Measurements from ENCODE around the gene ASNSD1. TPM values are rescaled to one million over a fixed set of nuclear protein-coding genes. Genes with fewer than 3 reads are reported as not detected.

ASNSD1 gene
- total RNA-seq (46.3 TPM), polyA plus RNA-seq (10 to 100 TPM; 50.1 to 84.5 (median 61.6) TPM)

- no peaks in the 10 kb centered on the region for H3K9me3 Mint-ChIP-seq
- peak; percentile 93 to 95 for ATAC-seq (ENCODE audit: low read depth in 2 of 2)
- Histone ChIP-seq H3K27ac (ENCODE audit: insufficient read depth, low read length, poor library complexity, severe bottlenecking) (peak within 1 kb of the TSS; percentile 90), H3K4me1 (ENCODE audit: control insufficient read depth, insufficient read depth, low read length, poor library complexity, severe bottlenecking) (peaks cover 63% of the 10 kb centered on the region), H3K27me3 (ENCODE audit: control insufficient read depth, insufficient read depth, low read length) (no peaks in the 10 kb centered on the region), H3K4me3 (ENCODE audit: low read depth, low read length) (peak within 1 kb of the TSS; percentile 96), H3K36me3 (ENCODE audit: control insufficient read depth, insufficient read depth, low read length) (peaks cover 15% of the 10 kb centered on the region), H3K9me3 (ENCODE audit: control insufficient read depth in 2 of 2, low read length in 2 of 2) (no peaks in the 10 kb centered on the region)
- no peak within 1 kb of the TSS for H3K4me3 Mint-ChIP-seq
- peaks cover 18 to 48% (median 44%) of the 10 kb centered on the region in 4 donors for H3K4me1 Mint-ChIP-seq
- H3K36me3 Mint-ChIP-seq, result peaks cover 11% of the 10 kb centered on the region
- H3K27ac Mint-ChIP-seq, result peak within 1 kb of the TSS in 1 of 3 donors; percentile 87
- DNase-seq, result peak; percentile 99 to 100 (median 99)
- no peaks in the 10 kb centered on the region for H3K27me3 Mint-ChIP-seq
Observed at GRCh38 chr2:189661148-189661956, at the start of gene ASNSD1. Gene ASNSD1, plus strand, starts transcription at chr2:189661459. Its CDS starts 4,674 bp downstream, at chr2:189666133.

- Histone ChIP-seq H3K27ac (ENCODE audit: insufficient read depth, low read length, poor library complexity, severe bottlenecking) (no peak overlapping the region), H3K4me1 (ENCODE audit: control insufficient read depth, insufficient read depth, low read length, poor library complexity, severe bottlenecking) (no peaks in the 10 kb centered on the region), H3K4me3 (ENCODE audit: low read depth, low read length) (no peak overlapping the region), H3K36me3 (ENCODE audit: control insufficient read depth, insufficient read depth, low read length) (no peaks in the 10 kb centered on the region), H3K27me3 (ENCODE audit: control insufficient read depth, insufficient read depth, low read length) (peaks cover 3% of the 10 kb centered on the region), H3K9me3 (ENCODE audit: control insufficient read depth in 2 of 2, low read length in 2 of 2) (no peaks in the 10 kb centered on the region)
- Mint-ChIP-seq H3K4me3 (no peak overlapping the region), H3K27me3 (peaks cover 2% of the 10 kb centered on the region), H3K9me3 (peaks cover 0 to 3% (median 0%) of the 10 kb centered on the region in 7 donors), H3K36me3 (no peaks in the 10 kb centered on the region), H3K27ac (no peak overlapping the region), H3K4me1 (no peaks in the 10 kb centered on the region)
- ATAC-seq (ENCODE audit: low read depth in 2 of 2), result no peak
- no peak for DNase-seq
Observed at GRCh38 chr2:189613077-189613636, 48.1 kb upstream of the ASNSD1 start.

- H3K36me3 ChIP-seq (ENCODE audit: control insufficient read depth, insufficient read depth, low read length), result no peaks in the 10 kb centered on the region
- DNase-seq (no peak), ATAC-seq (ENCODE audit: low read depth in 2 of 2) (no peak)
- H3K27me3 ChIP-seq (ENCODE audit: control insufficient read depth, insufficient read depth, low read length), result peaks cover 3% of the 10 kb centered on the region
- no peaks in the 10 kb centered on the region for H3K9me3 ChIP-seq (ENCODE audit: control insufficient read depth in 2 of 2, low read length in 2 of 2)
- Mint-ChIP-seq H3K9me3 (peaks cover 0 to 3% (median 0%) of the 10 kb centered on the region in 7 donors), H3K36me3 (no peaks in the 10 kb centered on the region), H3K27ac (no peak overlapping the region), H3K27me3 (no peaks in the 10 kb centered on the region), H3K4me1 (no peaks in the 10 kb centered on the region), H3K4me3 (no peak overlapping the region)
- H3K4me3 ChIP-seq (ENCODE audit: low read depth, low read length), result no peak overlapping the region
- H3K4me1 ChIP-seq (ENCODE audit: control insufficient read depth, insufficient read depth, low read length, poor library complexity, severe bottlenecking), result no peaks in the 10 kb centered on the region
- no peak overlapping the region for H3K27ac ChIP-seq (ENCODE audit: insufficient read depth, low read length, poor library complexity, severe bottlenecking)
Observed at GRCh38 chr2:189613650-189614420, 47.4 kb upstream of the ASNSD1 start.

- Mint-ChIP-seq H3K4me3 (no peak overlapping the region), H3K9me3 (peaks cover 0 to 3% (median 0%) of the 10 kb centered on the region in 7 donors), H3K36me3 (no peaks in the 10 kb centered on the region), H3K27ac (no peak overlapping the region), H3K4me1 (no peaks in the 10 kb centered on the region), H3K27me3 (no peaks in the 10 kb centered on the region)
- H3K36me3 ChIP-seq (ENCODE audit: control insufficient read depth, insufficient read depth, low read length), result no peaks in the 10 kb centered on the region
- peaks cover 3% of the 10 kb centered on the region for H3K27me3 ChIP-seq (ENCODE audit: control insufficient read depth, insufficient read depth, low read length)
- H3K4me3 ChIP-seq (ENCODE audit: low read depth, low read length), result no peak overlapping the region
- DNase-seq (no peak), ATAC-seq (ENCODE audit: low read depth in 2 of 2) (no peak)
- H3K27ac ChIP-seq (ENCODE audit: insufficient read depth, low read length, poor library complexity, severe bottlenecking), result no peak overlapping the region
- no peaks in the 10 kb centered on the region for H3K9me3 ChIP-seq (ENCODE audit: control insufficient read depth in 2 of 2, low read length in 2 of 2)
- no peaks in the 10 kb centered on the region for H3K4me1 ChIP-seq (ENCODE audit: control insufficient read depth, insufficient read depth, low read length, poor library complexity, severe bottlenecking)
Observed at GRCh38 chr2:189614585-189614984, 46.7 kb upstream of the ASNSD1 start.

GRCh38 chr2:189618197-189618596 lies 43.1 kb upstream of the ASNSD1 start:
- Histone ChIP-seq H3K27ac (ENCODE audit: insufficient read depth, low read length, poor library complexity, severe bottlenecking) (no peak overlapping the region), H3K27me3 (ENCODE audit: control insufficient read depth, insufficient read depth, low read length) (peaks cover 1% of the 10 kb centered on the region), H3K36me3 (ENCODE audit: control insufficient read depth, insufficient read depth, low read length) (no peaks in the 10 kb centered on the region), H3K4me1 (ENCODE audit: control insufficient read depth, insufficient read depth, low read length, poor library complexity, severe bottlenecking) (no peaks in the 10 kb centered on the region), H3K4me3 (ENCODE audit: low read depth, low read length) (no peak overlapping the region), H3K9me3 (ENCODE audit: control insufficient read depth in 2 of 2, low read length in 2 of 2) (no peaks in the 10 kb centered on the region)
- H3K4me1 Mint-ChIP-seq, result peaks cover 0 to 11% (median 5%) of the 10 kb centered on the region in 4 donors
- ATAC-seq (ENCODE audit: low read depth in 2 of 2) (no peak), DNase-seq (no peak)
- H3K9me3 Mint-ChIP-seq, result peaks cover 0 to 3% (median 0%) of the 10 kb centered on the region in 7 donors
- H3K27me3 Mint-ChIP-seq, result no peaks in the 10 kb centered on the region
- no peaks in the 10 kb centered on the region for H3K36me3 Mint-ChIP-seq
- H3K4me3 Mint-ChIP-seq, result no peak overlapping the region
- H3K27ac Mint-ChIP-seq, result no peak overlapping the region

- Mint-ChIP-seq H3K27ac (no peak overlapping the region), H3K4me3 (no peak overlapping the region), H3K27me3 (no peaks in the 10 kb centered on the region), H3K9me3 (no peaks in the 10 kb centered on the region), H3K36me3 (no peaks in the 10 kb centered on the region), H3K4me1 (peaks cover 0 to 27% (median 17%) of the 10 kb centered on the region in 4 donors)
- Histone ChIP-seq H3K4me3 (ENCODE audit: low read depth, low read length) (no peak overlapping the region), H3K27me3 (ENCODE audit: control insufficient read depth, insufficient read depth, low read length) (no peaks in the 10 kb centered on the region), H3K9me3 (ENCODE audit: control insufficient read depth in 2 of 2, low read length in 2 of 2) (no peaks in the 10 kb centered on the region), H3K4me1 (ENCODE audit: control insufficient read depth, insufficient read depth, low read length, poor library complexity, severe bottlenecking) (no peaks in the 10 kb centered on the region), H3K36me3 (ENCODE audit: control insufficient read depth, insufficient read depth, low read length) (no peaks in the 10 kb centered on the region), H3K27ac (ENCODE audit: insufficient read depth, low read length, poor library complexity, severe bottlenecking) (no peak overlapping the region)
- ATAC-seq (ENCODE audit: low read depth in 2 of 2) (no peak), DNase-seq (no peak)
Observed at GRCh38 chr2:189621781-189622180, 39.5 kb upstream of the ASNSD1 start.

- Mint-ChIP-seq H3K9me3 (no peaks in the 10 kb centered on the region), H3K36me3 (no peaks in the 10 kb centered on the region), H3K4me1 (peaks cover 0 to 27% (median 17%) of the 10 kb centered on the region in 4 donors), H3K4me3 (no peak overlapping the region), H3K27ac (no peak overlapping the region), H3K27me3 (no peaks in the 10 kb centered on the region)
- H3K9me3 ChIP-seq (ENCODE audit: control insufficient read depth in 2 of 2, low read length in 2 of 2), result no peaks in the 10 kb centered on the region
- no peak overlapping the region for H3K27ac ChIP-seq (ENCODE audit: insufficient read depth, low read length, poor library complexity, severe bottlenecking)
- no peak overlapping the region for H3K4me3 ChIP-seq (ENCODE audit: low read depth, low read length)
- no peaks in the 10 kb centered on the region for H3K27me3 ChIP-seq (ENCODE audit: control insufficient read depth, insufficient read depth, low read length)
- DNase-seq (no peak), ATAC-seq (ENCODE audit: low read depth in 2 of 2) (no peak)
- H3K4me1 ChIP-seq (ENCODE audit: control insufficient read depth, insufficient read depth, low read length, poor library complexity, severe bottlenecking), result no peaks in the 10 kb centered on the region
- no peaks in the 10 kb centered on the region for H3K36me3 ChIP-seq (ENCODE audit: control insufficient read depth, insufficient read depth, low read length)
Observed at GRCh38 chr2:189623049-189623448, 38.2 kb upstream of the ASNSD1 start.
